ENCODE results near the gene HLA-DQA1. TPM values are rescaled to one million over a fixed set of nuclear protein-coding genes. Genes with fewer than 3 reads are reported as not detected.

The HLA-DQA1 gene
- total RNA-seq, 1 donor from 2014 or later = 5.4 TPM

DNA sequence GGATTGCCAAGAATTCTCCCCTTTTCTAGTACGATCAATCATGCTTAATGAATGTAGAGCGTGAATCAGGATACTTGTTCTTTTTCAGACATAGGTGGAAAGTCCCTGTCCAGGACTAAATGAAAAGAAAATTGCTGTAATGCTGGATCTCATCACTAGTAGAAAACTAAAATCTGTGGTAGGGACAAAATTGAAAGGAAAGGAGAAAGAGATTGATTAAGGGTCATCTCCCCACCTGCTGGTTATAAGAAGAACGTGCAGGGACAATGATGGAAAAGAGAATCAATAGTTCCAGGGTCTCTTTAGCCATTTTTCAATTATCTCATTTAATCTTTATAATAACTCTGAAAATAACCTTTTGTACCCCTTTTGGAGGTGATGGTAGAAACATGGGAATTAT, 28.8 kb upstream of the HLA-DQA1 start:
- Histone ChIP-seq H3K27me3 (ENCODE audit: low read depth) (no peaks in the 10 kb centered on the region), H3K36me3 (no peaks in the 10 kb centered on the region), H3K9me3 (replicated peaks) (no peaks in the 10 kb centered on the region), H3K27ac (replicated peaks) (no peak overlapping the region), H3K4me3 (no peak overlapping the region), H3K4me1 (no peaks in the 10 kb centered on the region)
- intact Hi-C loops (cut with micrococcal nuclease) = no loop called here
- TF ChIP-seq CTCF (IDR thresholded peaks at IDR 0.05; ENCODE audit: borderline replicate concordance) = no peak
- no peak for DNase-seq

DNA sequence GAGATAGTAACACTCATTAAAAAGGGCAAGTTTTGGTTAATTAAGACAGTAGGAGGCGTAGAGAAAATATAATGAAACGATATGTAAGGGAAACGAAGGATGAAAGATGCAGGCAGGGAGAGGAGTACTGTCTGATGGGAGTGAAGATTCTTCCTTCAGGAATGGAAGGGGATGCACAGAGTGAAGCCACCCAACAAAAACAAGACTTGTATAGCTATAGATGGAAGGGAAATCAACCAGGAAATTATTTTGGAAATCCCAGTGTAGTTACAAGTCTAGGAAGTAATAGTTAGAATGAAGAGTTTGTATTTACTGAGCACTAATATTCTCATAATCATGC, 27.8 kb upstream of the HLA-DQA1 start:
- Histone ChIP-seq H3K27ac (replicated peaks) (peak overlapping the region; percentile 71), H3K4me1 (no peaks in the 10 kb centered on the region), H3K9me3 (replicated peaks) (no peaks in the 10 kb centered on the region), H3K27me3 (ENCODE audit: low read depth) (peaks cover 2% of the 10 kb centered on the region), H3K36me3 (no peaks in the 10 kb centered on the region), H3K4me3 (no peak overlapping the region)
- DNase-seq = no peak
- no peak for TF ChIP-seq CTCF (IDR thresholded peaks at IDR 0.05; ENCODE audit: borderline replicate concordance)
- intact Hi-C loops (cut with micrococcal nuclease) = no loop called here

- intact Hi-C loops (cut with micrococcal nuclease) = no loop called here
- no peak for TF ChIP-seq CTCF (IDR thresholded peaks at IDR 0.05; ENCODE audit: borderline replicate concordance)
- Histone ChIP-seq H3K27me3 (ENCODE audit: low read depth) (peaks cover 4% of the 10 kb centered on the region), H3K36me3 (no peaks in the 10 kb centered on the region), H3K4me1 (no peaks in the 10 kb centered on the region), H3K27ac (replicated peaks) (peak overlapping the region; percentile 71), H3K4me3 (no peak overlapping the region), H3K9me3 (replicated peaks) (no peaks in the 10 kb centered on the region)
- DNase-seq = no peak
Observed at GRCh38 chr6:32609731-32610640, 27.2 kb upstream of the HLA-DQA1 start.

GRCh38 chr6:32610682-32611296, 26.4 kb upstream of the HLA-DQA1 start:
- no peak for DNase-seq
- Histone ChIP-seq H3K4me1 (no peaks in the 10 kb centered on the region), H3K36me3 (no peaks in the 10 kb centered on the region), H3K27ac (replicated peaks) (no peak overlapping the region), H3K4me3 (no peak overlapping the region), H3K27me3 (ENCODE audit: low read depth) (peaks cover 4% of the 10 kb centered on the region), H3K9me3 (replicated peaks) (no peaks in the 10 kb centered on the region)
- no peak for TF ChIP-seq CTCF (IDR thresholded peaks at IDR 0.05; ENCODE audit: borderline replicate concordance)
- intact Hi-C loops (cut with micrococcal nuclease) = no loop called here

GRCh38 chr6:32613475-32613874, 23.7 kb upstream of the HLA-DQA1 start:
- peaks cover 10% of the 10 kb centered on the region for H3K9me3 ChIP-seq (replicated peaks)
- no peak overlapping the region for H3K4me3 ChIP-seq
- no peaks in the 10 kb centered on the region for H3K36me3 ChIP-seq
- H3K27me3 ChIP-seq (ENCODE audit: low read depth) = peaks cover 4% of the 10 kb centered on the region
- no peak for TF ChIP-seq CTCF (IDR thresholded peaks at IDR 0.05; ENCODE audit: borderline replicate concordance)
- intact Hi-C loops (cut with micrococcal nuclease) = no loop called here
- H3K27ac ChIP-seq (replicated peaks) = no peak overlapping the region
- no peak for DNase-seq
- no peaks in the 10 kb centered on the region for H3K4me1 ChIP-seq
